HepG2 (cell line): ENCODE measurements around the gene ZKSCAN1. TPM values are rescaled to one million over a fixed set of nuclear protein-coding genes. Genes with fewer than 3 reads are reported as not detected.

Experiments
- ARID2 ChIP-seq: sonication (generic); formaldehyde crosslinking; IDR thresholded peaks from 2 replicates; pipeline ENCODE4 v1.8.1; 2022; ENCODE audit warnings: mild to moderate bottlenecking, missing genetic modification reagents, borderline replicate concordance
- ETS1 ChIP-seq: sonication (generic); formaldehyde crosslinking; IDR thresholded peaks from 2 replicates; pipeline ENCODE4 v1.4.0; 2020; ENCODE audit warnings: missing genetic modification reagents
- HMGXB3 ChIP-seq: sonication (generic); formaldehyde crosslinking; IDR thresholded peaks from 2 replicates; pipeline ENCODE4 v1.4.0; 2020; ENCODE audit warnings: missing genetic modification reagents, borderline replicate concordance
- HNF1A ChIP-seq, 2 experiments: sonication (generic) in 1 of 2; formaldehyde crosslinking in 1 of 2; IDR thresholded peaks; 2 replicates each; pipeline versions ENCODE4 v1.4.0 to v1.6.1; 2016 to 2020; ENCODE audit warnings: borderline replicate concordance in 1 of 2, low read depth in 1 of 2, mild to moderate bottlenecking in 1 of 2, missing genetic modification reagents in 1 of 2
- MIER2 ChIP-seq: IDR thresholded peaks from 2 replicates; pipeline ENCODE4 v1.6.1; 2016; ENCODE audit warnings: missing biosample characterization, missing genetic modification reagents
- SRSF1 ChIP-seq: fragments of 200-400 bp; formaldehyde crosslinking; optimal IDR thresholded peaks from 2 replicates; pipeline ENCODE3; 2017; ENCODE audit warnings: mild to moderate bottlenecking, low read depth, low read length, moderate library complexity
- TBL1XR1 ChIP-seq: fragments of 150-350 bp; IDR thresholded peaks from 2 replicates; pipeline ENCODE4 v1.6.1; 2014; ENCODE audit warnings: borderline replicate concordance, low read length; ENCODE audit not compliant: partially characterized antibody
- ZNF333 ChIP-seq: sonication (generic); formaldehyde crosslinking; IDR thresholded peaks from 2 replicates; pipeline ENCODE4 v1.4.0; 2020; ENCODE audit warnings: mild to moderate bottlenecking, missing genetic modification reagents, borderline replicate concordance
- ZNF609 ChIP-seq: sonication (generic); formaldehyde crosslinking; IDR thresholded peaks from 2 replicates; pipeline ENCODE4 v1.4.0; 2020; ENCODE audit warnings: mild to moderate bottlenecking, missing genetic modification reagents, borderline replicate concordance
- ZNF747 ChIP-seq: sonication (generic); formaldehyde crosslinking; IDR thresholded peaks from 2 replicates; pipeline ENCODE4 v1.8.1; 2023; ENCODE audit warnings: missing genetic modification reagents, mild to moderate bottlenecking, borderline replicate concordance
- polyA plus RNA-seq, 8 experiments: library from polyadenylated mRNA; depleted of rRNA in 3 of 8; stranded (reverse) in 7 of 8; unstranded in 1 of 8; fragments of >200 nt; fragmentation: Illumina TruSeq in 4 of 8; extraction: Trizol in 4 of 8; gene quantifications; 2 replicates each; pipeline versions ENCODE4 v1.2.1 to v1.2.3, GENCODE V29; 2011 to 2016; ENCODE audit warnings: low read depth in 4 of 8, missing spikeins in 1 of 8, mixed read lengths in 1 of 8; ENCODE audit not compliant: insufficient read depth in 1 of 8
- total RNA-seq, 5 experiments: library from RNA; depleted of rRNA; stranded (reverse); fragments of >200 nt; fragmentation: Illumina TruSeq; extraction: Trizol; gene quantifications; 2 replicates each; pipeline ENCODE4 v1.2.3, GENCODE V29; 2016; ENCODE audit warnings: low read depth in 1 of 5

ZKSCAN1 gene
- total and polyA plus RNA-seq, 2 of the 13 experiments (the other 11 are each of a cell fraction or from before 2014, with no cell fraction given), result 46.4 to 60.6 TPM

- peak; percentile 62; the same call in 1 of the 2 replicates for TF ChIP-seq ZNF609 (CRISPR knock-in tag)
- no peak; the same call in 1 of the 2 replicates for TF ChIP-seq MIER2 (CRISPR knock-in tag)
- TF ChIP-seq HMGXB3, result no peak
- TF ChIP-seq SRSF1, result no peak
- TF ChIP-seq ARID2 (CRISPR knock-in tag), result peak; percentile 42; the same call in 1 of the 2 replicates
- TF ChIP-seq ZNF747 (CRISPR knock-in tag), result no peak; the same call in 1 of the 2 replicates
- TF ChIP-seq HNF1A (IDR thresholded peaks at IDR 0.05; ENCODE audit: low read depth), result no peak
- TF ChIP-seq HNF1A (CRISPR knock-in tag; IDR thresholded peaks at IDR 0.05; ENCODE audit: borderline replicate concordance), result peak; percentile 87
- TF ChIP-seq TBL1XR1, result no peak
- TF ChIP-seq ZNF333, result no peak
- peak; percentile 88; the same call in 1 of the 2 replicates for TF ChIP-seq ETS1 (CRISPR knock-in tag)
Measured at GRCh38 chr7:100088621-100089457, 73.4 kb downstream of the ZKSCAN1 start, which contains the start of gene COPS6 (continued).
